Thyroid gland (tissue), 4 donors: ENCODE data around the gene DNAAF5. TPM values are rescaled to one million over a fixed set of nuclear protein-coding genes. Genes with fewer than 3 reads are reported as not detected.

Experiments
- DNase-seq, 2 donors: peaks; one replicate each; pipeline ENCODE4 v3.0.0-alpha.2; 2019
- H3K27ac ChIP-seq, 3 donors: fragments of 200-600 bp; sonication (generic); 1 replicate in 2 of 3; 2 replicates in 1 of 3; pipeline ENCODE4 v1.5.1; 2016 to 2019; ENCODE audit warnings: mild to moderate bottlenecking in 1 of 3, moderate library complexity in 1 of 3
- H3K27me3 ChIP-seq: fragments of 200-600 bp; sonication (generic); one replicate; pipeline ENCODE4 v1.5.1; 2019
- H3K36me3 ChIP-seq, 2 donors: fragments of 200-600 bp; sonication (generic); one replicate each; pipeline ENCODE4 v1.5.1; 2016 to 2019
- H3K4me1 ChIP-seq, 2 donors: fragments of 200-600 bp; sonication (generic); one replicate each; pipeline ENCODE4 v1.5.1; 2017 to 2019
- H3K4me3 ChIP-seq, 3 donors: fragments of 200-600 bp; sonication (generic); replicated peaks in 1 of 3; 1 replicate in 2 of 3; 2 replicates in 1 of 3; pipeline ENCODE4 v1.5.1; 2016; ENCODE audit warnings: mild to moderate bottlenecking in 1 of 3
- H3K9me3 ChIP-seq: fragments of 200-600 bp; sonication (generic); one replicate; pipeline ENCODE4 v1.5.1; 2017
- POLR2A ChIP-seq, 2 donors: fragments of 450-650 bp; IDR thresholded peaks; one replicate each; pipeline ENCODE4 v1.6.1; 2017; ENCODE audit warnings: antibody characterized with exemption in 2 of 2, mild to moderate bottlenecking in 2 of 2, moderate library complexity in 1 of 2
- WGBS, 2 donors: methylation state at CpG; one replicate each; pipeline ENCODE4 v1.1.5; 2017; 5-methylcytosine and 5-hydroxymethylcytosine counted together
- intact Hi-C: fragments of 100-400 bp; cut with DNase I; formaldehyde crosslinking; loops from one replicate; pipeline ENCODE4 v1.15.1; 2023
- total RNA-seq, 4 donors: library from RNA; depleted of rRNA; stranded (reverse); fragments of >200 nt; gene quantifications; one replicate each; pipeline ENCODE4 v1.2.3, GENCODE V29; 2016
- TF ChIP-seq, protein P1 (sequence below), 6 experiments: fragments of 200-600 bp in 3 of 6; fragments of 450-650 bp in 3 of 6; sonication (generic) in 3 of 6; IDR thresholded peaks; one replicate each; pipeline ENCODE4 v1.5.1; 2016 to 2019; ENCODE audit warnings: antibody characterized with exemption in 6 of 6, mild to moderate bottlenecking in 2 of 6, inconsistent platforms in 1 of 6, moderate library complexity in 1 of 6

Gene DNAAF5
- total RNA-seq, 4 donors from 2014 or later: 20.2 to 40.7 (median 34.0) TPM

DNA sequence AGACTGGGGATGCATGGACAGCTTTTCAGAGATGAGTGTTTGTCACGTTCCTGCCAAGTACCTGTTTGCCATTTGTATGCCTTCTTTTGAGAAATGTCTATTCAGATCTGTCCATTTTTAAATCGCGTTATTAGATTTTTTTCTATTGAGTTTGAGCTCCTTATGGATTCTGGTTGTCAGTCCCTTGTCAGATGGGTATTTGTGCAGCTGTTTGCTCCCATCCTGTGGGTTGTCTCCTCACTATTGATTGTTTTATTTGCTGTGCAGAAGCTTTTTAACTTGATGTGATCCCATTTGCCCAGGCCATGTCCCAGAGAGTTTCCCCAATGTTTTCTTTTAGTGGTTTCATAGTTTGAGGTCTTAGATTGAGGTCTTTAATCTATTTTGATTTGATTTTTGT, 6.1 kb downstream of the DNAAF5 start:
- 90 to 93% methylated on average over 3 of the region's 3 CpGs for WGBS, 2 donors
- no peak overlapping the region for H3K4me3 ChIP-seq
- H3K9me3 ChIP-seq: no peaks in the 10 kb centered on the region
- no peak for DNase-seq
- no peak overlapping the region for H3K27ac ChIP-seq
- peaks cover 7 to 8% of the 10 kb centered on the region in 2 donors for H3K4me1 ChIP-seq
- no peaks in the 10 kb centered on the region for H3K27me3 ChIP-seq
- intact Hi-C loops: no loop called here
- TF ChIP-seq, protein P1, sequence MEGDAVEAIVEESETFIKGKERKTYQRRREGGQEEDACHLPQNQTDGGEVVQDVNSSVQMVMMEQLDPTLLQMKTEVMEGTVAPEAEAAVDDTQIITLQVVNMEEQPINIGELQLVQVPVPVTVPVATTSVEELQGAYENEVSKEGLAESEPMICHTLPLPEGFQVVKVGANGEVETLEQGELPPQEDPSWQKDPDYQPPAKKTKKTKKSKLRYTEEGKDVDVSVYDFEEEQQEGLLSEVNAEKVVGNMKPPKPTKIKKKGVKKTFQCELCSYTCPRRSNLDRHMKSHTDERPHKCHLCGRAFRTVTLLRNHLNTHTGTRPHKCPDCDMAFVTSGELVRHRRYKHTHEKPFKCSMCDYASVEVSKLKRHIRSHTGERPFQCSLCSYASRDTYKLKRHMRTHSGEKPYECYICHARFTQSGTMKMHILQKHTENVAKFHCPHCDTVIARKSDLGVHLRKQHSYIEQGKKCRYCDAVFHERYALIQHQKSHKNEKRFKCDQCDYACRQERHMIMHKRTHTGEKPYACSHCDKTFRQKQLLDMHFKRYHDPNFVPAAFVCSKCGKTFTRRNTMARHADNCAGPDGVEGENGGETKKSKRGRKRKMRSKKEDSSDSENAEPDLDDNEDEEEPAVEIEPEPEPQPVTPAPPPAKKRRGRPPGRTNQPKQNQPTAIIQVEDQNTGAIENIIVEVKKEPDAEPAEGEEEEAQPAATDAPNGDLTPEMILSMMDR (IDR thresholded peaks at IDR 0.05): no peak
- TF ChIP-seq POLR2A (IDR thresholded peaks at IDR 0.05): no peak
- H3K36me3 ChIP-seq: peaks cover 4 to 10% of the 10 kb centered on the region in 2 donors

DNA sequence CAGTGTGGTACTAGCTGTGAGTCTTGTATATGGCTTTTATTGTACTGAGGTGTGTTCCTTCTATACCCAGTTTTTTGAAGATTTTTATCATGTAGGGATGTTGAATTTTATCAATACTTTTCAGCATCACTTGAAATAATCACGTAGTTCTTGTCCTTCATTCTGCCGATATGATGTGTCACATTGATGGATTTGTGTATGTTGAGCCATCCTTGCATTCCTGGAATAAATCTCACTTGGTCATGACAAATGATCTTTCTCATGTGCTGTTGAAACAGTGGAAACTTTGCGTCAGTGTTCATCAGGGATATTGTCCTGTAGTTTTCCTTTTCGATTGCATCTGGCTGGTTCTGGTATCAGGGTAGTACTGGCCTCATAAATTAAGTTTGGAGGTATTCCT, 7.7 kb downstream of the DNAAF5 start:
- Histone ChIP-seq H3K36me3 (peaks cover 4 to 10% of the 10 kb centered on the region in 2 donors), H3K4me1 (peaks cover 0 to 3% of the 10 kb centered on the region in 2 donors), H3K4me3 (no peak overlapping the region), H3K27ac (no peak overlapping the region), H3K27me3 (no peaks in the 10 kb centered on the region), H3K9me3 (no peaks in the 10 kb centered on the region)
- 97% methylated on average over 4 of the region's 4 CpGs for WGBS, 2 donors
- TF ChIP-seq, protein P1 (IDR thresholded peaks at IDR 0.05): no peak
- no peak for TF ChIP-seq POLR2A (IDR thresholded peaks at IDR 0.05)
- intact Hi-C loops: no loop called here
- DNase-seq: no peak

DNA sequence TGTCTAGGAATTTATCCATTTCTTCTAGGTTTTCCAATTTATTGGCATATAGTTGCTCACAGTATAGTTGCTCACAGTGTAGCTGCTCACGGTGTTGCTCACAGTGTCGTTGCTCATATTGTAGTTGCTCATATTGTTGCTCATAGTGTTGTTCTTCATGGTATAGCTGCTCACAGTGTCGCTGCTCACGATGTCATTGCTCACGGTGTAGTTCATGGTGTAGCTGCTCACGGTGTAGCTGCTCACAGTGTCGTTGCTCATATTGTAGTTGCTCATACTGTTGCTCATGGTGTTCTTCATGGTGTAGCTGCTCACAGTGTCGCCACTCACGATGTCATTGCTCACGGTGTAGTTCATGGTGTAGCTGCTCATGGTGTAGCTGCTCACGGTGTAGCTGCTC, 8.3 kb downstream of the DNAAF5 start:
- no peaks in the 10 kb centered on the region for H3K27me3 ChIP-seq
- H3K4me3 ChIP-seq: no peak overlapping the region
- intact Hi-C loops: no loop called here
- WGBS, 2 donors: 94 to 97% methylated on average over 11 of the region's 11 CpGs
- H3K4me1 ChIP-seq: peaks cover 0 to 3% of the 10 kb centered on the region in 2 donors
- H3K9me3 ChIP-seq: no peaks in the 10 kb centered on the region
- peaks cover 4 to 9% of the 10 kb centered on the region in 2 donors for H3K36me3 ChIP-seq
- no peak overlapping the region for H3K27ac ChIP-seq
- DNase-seq: no peak
- TF ChIP-seq, protein P1 (IDR thresholded peaks at IDR 0.05): no peak

DNA sequence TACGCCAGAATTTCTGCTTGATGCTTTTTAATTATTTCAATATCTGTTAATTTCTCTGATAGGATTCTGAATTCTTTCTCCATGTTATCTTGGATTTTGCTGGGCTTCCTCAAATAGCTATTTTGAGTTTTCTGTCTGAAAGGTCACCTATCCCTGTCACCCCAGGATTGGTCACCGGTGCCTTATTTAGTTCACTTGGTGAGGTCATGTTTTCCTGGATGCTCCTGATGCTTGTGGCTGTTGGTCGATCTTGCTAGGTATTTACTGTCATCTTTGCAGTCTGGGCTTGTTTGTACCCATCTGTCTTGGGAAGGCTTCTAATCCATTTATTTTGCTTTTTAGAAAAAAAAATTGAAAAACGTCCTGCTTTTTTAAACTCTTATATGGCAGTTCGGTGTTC, 11.7 kb downstream of the DNAAF5 start:
- DNase-seq: no peak
- intact Hi-C loops: no loop called here
- H3K4me1 ChIP-seq: peaks cover 0 to 3% of the 10 kb centered on the region in 2 donors
- H3K4me3 ChIP-seq: no peak overlapping the region
- H3K27ac ChIP-seq: no peak overlapping the region
- WGBS, 2 donors: 85 to 93% methylated on average over 5 of the region's 5 CpGs
- no peaks in the 10 kb centered on the region for H3K9me3 ChIP-seq
- H3K27me3 ChIP-seq: no peaks in the 10 kb centered on the region
- peaks cover 6 to 22% of the 10 kb centered on the region in 2 donors for H3K36me3 ChIP-seq
- TF ChIP-seq, protein P1 (IDR thresholded peaks at IDR 0.05): no peak
- no peak for TF ChIP-seq POLR2A (IDR thresholded peaks at IDR 0.05)

DNA sequence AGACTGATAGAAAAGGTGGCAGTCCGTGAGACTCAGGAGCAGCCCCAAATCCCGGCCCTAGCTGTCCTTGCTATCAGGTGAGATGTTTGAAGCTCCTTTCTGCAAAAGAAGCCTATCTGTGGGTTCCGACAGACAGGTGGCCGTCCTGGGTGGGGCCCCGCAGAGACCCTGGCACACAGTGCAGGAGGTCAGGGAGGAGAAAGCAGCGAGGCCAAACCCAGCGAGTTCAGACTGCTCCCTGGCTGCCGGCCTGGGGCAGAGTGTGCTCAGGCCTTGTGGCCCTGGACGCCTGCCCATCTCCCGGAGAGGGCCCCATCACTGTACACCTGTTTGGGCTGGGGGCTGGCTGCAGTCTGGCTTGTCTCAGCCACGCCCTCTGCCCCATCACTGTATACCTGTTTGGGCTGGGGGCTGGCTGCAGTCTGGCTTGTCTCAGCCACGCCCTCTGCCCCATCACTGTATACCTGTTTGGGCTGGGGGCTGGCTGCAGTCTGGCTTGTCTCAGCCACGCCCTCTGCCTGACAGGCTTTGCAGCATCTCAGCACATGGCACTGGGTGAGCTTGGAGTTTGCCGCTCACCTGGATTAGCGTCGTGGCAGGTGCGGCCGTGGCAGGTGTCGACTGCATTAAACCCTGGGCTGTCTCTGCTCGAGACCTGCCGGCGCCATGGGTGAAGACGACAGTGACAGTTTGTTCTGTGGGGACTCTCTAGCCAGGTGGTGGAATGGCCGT, 12.4 kb downstream of the DNAAF5 start:
- H3K36me3 ChIP-seq: peaks cover 6 to 22% of the 10 kb centered on the region in 2 donors

More for the DNA sequence above, 12.4 kb downstream of the DNAAF5 start:
- 85 to 89% methylated on average over 19 to 22 of the region's 24 CpGs for WGBS, 2 donors
- no peak for TF ChIP-seq POLR2A (IDR thresholded peaks at IDR 0.05)
- TF ChIP-seq, protein P1 (IDR thresholded peaks at IDR 0.05): no peak
- Histone ChIP-seq H3K27ac (no peak overlapping the region), H3K4me3 (no peak overlapping the region), H3K9me3 (no peaks in the 10 kb centered on the region), H3K4me1 (peaks cover 0 to 3% of the 10 kb centered on the region in 2 donors), H3K27me3 (no peaks in the 10 kb centered on the region)
- DNase-seq: no peak
- intact Hi-C loops: no loop called here
